KMS-11 (cell line): Measurements from ENCODE around the gene MYBPC2.

Experiments
- H2AFZ ChIP-seq: fragments of 200-600 bp; sonication (generic); 2 replicates; pipeline ENCODE4 v1.6.1; 2016; ENCODE audit warnings: antibody characterized with exemption, mixed run types, low read depth
- H3K27ac ChIP-seq: fragments of 200-600 bp; sonication (generic); 2 replicates; pipeline ENCODE4 v1.6.1; 2016; ENCODE audit warnings: mild to moderate bottlenecking, mixed run types
- H3K27me3 ChIP-seq: fragments of 200-600 bp; sonication (generic); 2 replicates; pipeline ENCODE4 v1.6.1; 2017; ENCODE audit warnings: mild to moderate bottlenecking, low read depth, mixed run types, moderate library complexity; ENCODE audit not compliant: insufficient read depth
- H3K36me3 ChIP-seq: fragments of 200-600 bp; sonication (generic); 2 replicates; pipeline ENCODE4 v1.6.1; 2017; ENCODE audit warnings: mild to moderate bottlenecking, mixed run types; ENCODE audit not compliant: insufficient read depth
- H3K4me1 ChIP-seq: fragments of 200-600 bp; sonication (generic); 2 replicates; pipeline ENCODE4 v1.6.1; 2016; ENCODE audit warnings: mild to moderate bottlenecking, low read depth, mixed run types; ENCODE audit not compliant: poor library complexity, severe bottlenecking
- H3K4me2 ChIP-seq: fragments of 200-600 bp; sonication (generic); 2 replicates; pipeline ENCODE4 v1.7.0; 2016; ENCODE audit warnings: mild to moderate bottlenecking, mixed run types
- H3K4me3 ChIP-seq: fragments of 200-600 bp; sonication (generic); IDR thresholded peaks from 2 replicates; pipeline ENCODE4 v1.6.1; 2017; ENCODE audit warnings: low read depth, low read length, mixed read lengths; ENCODE audit not compliant: insufficient read depth
- H3K79me2 ChIP-seq: fragments of 200-600 bp; sonication (generic); 2 replicates; pipeline ENCODE4 v1.6.1; 2016; ENCODE audit warnings: low read depth, mixed run types; ENCODE audit not compliant: insufficient read depth
- H3K9ac ChIP-seq: fragments of 200-600 bp; sonication (generic); 2 replicates; pipeline ENCODE4 v1.6.1; 2016; ENCODE audit warnings: mild to moderate bottlenecking, mixed run types
- H4K20me1 ChIP-seq: fragments of 200-600 bp; sonication (generic); 2 replicates; pipeline ENCODE4 v1.6.1; 2016; ENCODE audit warnings: mild to moderate bottlenecking, mixed run types; ENCODE audit not compliant: insufficient read depth
- TF ChIP-seq, protein P1 (sequence below): fragments of 200-600 bp; sonication (generic); conservative IDR thresholded peaks from 2 replicates; pipeline ENCODE4 v1.6.1; 2017; ENCODE audit warnings: low read depth, mild to moderate bottlenecking, antibody characterized with exemption, low read length, moderate library complexity, mixed read lengths

The MYBPC2 gene

DNA sequence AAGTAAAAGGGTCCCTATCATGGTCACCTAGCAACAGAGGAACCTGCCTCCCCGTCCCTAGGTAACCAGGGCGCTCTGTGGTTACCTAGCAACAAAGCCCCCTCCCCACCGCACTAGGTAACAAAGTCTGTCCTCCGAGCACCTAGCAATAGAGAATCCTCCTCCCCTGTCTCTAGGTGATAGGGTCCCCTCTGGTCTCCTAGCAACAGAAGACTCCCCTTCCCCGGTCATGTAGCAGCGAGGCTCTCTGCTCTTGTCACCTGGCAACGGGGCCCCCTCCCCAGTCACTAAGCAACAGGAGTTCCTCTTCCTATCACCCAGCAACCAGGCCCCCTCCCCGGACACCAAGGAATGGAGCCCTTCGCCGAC lies 78.0 kb downstream of the MYBPC2 start:
- TF ChIP-seq, protein P1, sequence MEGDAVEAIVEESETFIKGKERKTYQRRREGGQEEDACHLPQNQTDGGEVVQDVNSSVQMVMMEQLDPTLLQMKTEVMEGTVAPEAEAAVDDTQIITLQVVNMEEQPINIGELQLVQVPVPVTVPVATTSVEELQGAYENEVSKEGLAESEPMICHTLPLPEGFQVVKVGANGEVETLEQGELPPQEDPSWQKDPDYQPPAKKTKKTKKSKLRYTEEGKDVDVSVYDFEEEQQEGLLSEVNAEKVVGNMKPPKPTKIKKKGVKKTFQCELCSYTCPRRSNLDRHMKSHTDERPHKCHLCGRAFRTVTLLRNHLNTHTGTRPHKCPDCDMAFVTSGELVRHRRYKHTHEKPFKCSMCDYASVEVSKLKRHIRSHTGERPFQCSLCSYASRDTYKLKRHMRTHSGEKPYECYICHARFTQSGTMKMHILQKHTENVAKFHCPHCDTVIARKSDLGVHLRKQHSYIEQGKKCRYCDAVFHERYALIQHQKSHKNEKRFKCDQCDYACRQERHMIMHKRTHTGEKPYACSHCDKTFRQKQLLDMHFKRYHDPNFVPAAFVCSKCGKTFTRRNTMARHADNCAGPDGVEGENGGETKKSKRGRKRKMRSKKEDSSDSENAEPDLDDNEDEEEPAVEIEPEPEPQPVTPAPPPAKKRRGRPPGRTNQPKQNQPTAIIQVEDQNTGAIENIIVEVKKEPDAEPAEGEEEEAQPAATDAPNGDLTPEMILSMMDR = no peak
- peaks cover 10% of the 10 kb centered on the region; the same call in 1 of the 2 replicates for H3K27me3 ChIP-seq
- peak overlapping the region; percentile 58 for H3K27ac ChIP-seq
- peak overlapping the region; percentile 76 for H3K9ac ChIP-seq
- no peaks in the 10 kb centered on the region for H3K36me3 ChIP-seq
- H3K79me2 ChIP-seq = no peaks in the 10 kb centered on the region; the same call in 1 of the 2 replicates
- no peaks in the 10 kb centered on the region for H4K20me1 ChIP-seq
- no peaks in the 10 kb centered on the region for H3K4me1 ChIP-seq
- H3K4me2 ChIP-seq = peak overlapping the region; percentile 85
- no peak overlapping the region for H3K4me3 ChIP-seq
- peak overlapping the region; percentile 86 for H2AFZ ChIP-seq

DNA sequence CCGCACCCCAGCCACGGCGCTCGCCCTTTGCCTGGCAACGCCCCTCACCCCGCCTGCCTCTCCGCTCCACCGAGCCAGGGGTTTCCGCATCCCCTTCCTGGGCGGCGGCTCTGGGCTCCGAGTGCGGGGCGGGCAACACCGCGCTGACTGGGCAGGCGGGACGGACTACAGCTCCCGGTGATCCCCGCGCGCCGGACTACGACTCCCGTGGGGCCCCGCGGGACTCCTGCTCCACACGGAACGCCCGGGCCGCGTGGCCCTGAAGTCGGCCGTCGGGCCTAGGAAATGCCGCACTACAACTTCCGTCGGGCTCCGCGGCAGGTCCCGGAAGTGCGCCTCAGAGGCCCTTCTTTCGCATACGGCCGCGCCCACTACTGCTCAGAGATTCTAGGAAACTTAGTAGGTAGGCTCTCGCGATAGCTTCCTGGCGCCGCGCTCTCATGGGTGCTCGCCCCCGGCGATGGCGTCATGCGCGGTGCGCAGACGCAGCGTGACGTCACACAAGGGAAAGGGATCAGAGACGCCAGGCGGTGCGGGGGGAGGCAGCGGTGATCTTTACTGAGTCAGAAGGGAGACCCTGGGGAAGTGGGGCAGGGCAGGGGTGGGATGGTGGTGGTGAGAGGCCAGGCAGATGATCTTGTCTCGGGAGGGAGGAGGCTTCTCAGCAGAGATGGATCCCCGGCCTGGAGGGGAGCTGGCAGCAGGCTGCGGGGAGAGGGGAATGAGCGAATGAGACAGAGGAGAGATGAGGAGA lies 78.6 kb downstream of the MYBPC2 start, which contains the start of gene JOSD2:
TSS of gene JOSD2 (minus strand) at position 123 of the 754 bp plus-strand sequence. CDS start 760 bp downstream, outside the sequence.
- Histone ChIP-seq H4K20me1 (no peaks in the 10 kb centered on the region), H3K36me3 (no peaks in the 10 kb centered on the region), H3K27ac (peak within 1 kb of the TSS; percentile 58), H3K9ac (peak within 1 kb of the TSS; percentile 76), H3K27me3 (peaks cover 10% of the 10 kb centered on the region; the same call in 1 of the 2 replicates), H3K79me2 (no peaks in the 10 kb centered on the region; the same call in 1 of the 2 replicates), H3K4me1 (no peaks in the 10 kb centered on the region), H2AFZ (peak within 1 kb of the TSS; percentile 86), H3K4me3 (no peak within 1 kb of the TSS), H3K4me2 (peak within 1 kb of the TSS; percentile 85)
- TF ChIP-seq, protein P1 = no peak

DNA sequence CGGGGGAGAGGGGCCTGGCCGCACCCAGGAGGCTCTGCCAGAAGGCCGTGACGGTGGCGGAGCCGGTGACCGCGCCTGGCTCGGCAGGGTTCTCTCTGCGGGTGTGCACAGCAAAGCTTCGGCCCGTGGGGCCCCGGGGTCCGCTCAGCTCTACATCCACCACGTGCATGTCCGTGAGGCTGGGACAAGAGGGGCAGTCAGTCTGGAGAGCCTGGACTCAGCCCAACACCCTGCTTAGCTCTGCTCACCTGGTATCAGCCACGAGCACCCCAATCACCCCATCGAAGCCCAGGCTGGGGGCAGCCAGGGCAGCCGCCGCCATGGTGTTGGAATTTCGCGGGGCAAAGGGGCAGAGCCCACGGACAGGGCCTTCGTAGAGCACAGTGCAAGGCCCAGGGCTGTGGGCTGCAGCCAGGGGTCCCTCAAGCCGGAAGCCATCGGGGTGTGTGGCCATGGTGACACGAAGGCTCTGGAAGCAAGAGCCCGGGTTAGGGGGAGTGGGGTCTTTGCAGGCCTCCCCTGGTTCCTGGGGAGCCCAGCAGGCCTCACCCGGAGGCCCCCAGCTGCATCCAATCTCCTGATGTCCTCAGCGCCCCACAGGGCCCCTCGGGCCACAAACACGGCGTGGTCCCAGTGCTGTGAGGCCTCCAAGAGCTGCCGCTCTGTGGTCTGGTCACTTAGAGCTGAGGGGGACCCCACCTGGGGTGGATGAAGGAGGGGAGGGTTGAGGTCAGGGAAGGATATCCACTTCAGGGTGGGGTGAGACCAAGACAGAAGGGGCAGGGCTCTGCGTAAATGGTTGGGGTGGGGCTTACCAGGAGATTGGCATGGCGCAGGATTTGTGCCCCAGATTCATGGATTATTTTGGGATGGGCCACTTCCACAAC lies 79.7 kb downstream of the MYBPC2 start:
- peak overlapping the region; percentile 64; the same call in 1 of the 2 replicates for H3K4me2 ChIP-seq
- no peaks in the 10 kb centered on the region for H3K36me3 ChIP-seq
- H3K27ac ChIP-seq = no peak overlapping the region
- no peaks in the 10 kb centered on the region; the same call in 1 of the 2 replicates for H3K79me2 ChIP-seq
- no peaks in the 10 kb centered on the region for H4K20me1 ChIP-seq
- no peak overlapping the region for H3K4me3 ChIP-seq
- no peak overlapping the region for H3K9ac ChIP-seq
- TF ChIP-seq, protein P1 = no peak
- peak overlapping the region; percentile 86; the same call in 1 of the 2 replicates for H2AFZ ChIP-seq
- H3K4me1 ChIP-seq = no peaks in the 10 kb centered on the region
- peaks cover 10% of the 10 kb centered on the region; the same call in 1 of the 2 replicates for H3K27me3 ChIP-seq

DNA sequence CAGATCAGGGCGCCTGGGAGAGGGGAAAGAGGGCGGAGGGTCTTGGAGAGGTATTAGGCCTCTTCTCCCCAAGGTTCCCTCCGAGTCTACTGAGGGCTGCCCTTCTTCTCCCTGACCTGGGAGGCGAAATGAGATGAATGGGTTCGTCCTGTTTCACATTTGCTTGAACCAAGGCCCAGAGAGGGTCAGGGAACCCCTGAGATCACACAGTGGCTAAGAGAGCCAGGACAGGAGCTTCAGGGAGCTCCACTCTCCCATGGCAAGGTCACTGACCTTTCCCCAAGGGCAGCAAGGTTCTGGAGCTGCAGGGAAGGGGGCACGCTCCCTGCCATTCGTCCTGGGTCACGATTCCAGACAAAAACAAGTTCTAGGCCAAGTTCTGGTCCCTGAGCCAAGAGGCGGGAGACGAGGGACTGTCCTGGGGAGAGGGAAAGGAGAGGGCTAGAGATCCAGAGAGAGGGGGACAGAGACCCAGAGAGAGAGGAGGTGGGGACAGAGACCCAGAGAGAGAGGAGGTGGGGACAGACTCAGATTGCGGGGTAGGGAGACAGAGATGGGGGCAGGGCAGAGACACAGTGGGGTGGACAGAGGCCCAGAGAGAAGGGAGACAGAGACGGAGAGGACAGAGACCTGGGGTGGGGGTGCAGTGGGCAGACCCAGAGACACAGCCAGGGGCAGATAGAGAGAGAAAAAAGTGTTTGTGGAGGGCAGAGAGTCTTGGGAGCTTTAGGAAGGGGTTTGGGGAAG lies 80.5 kb downstream of the MYBPC2 start:
- Histone ChIP-seq H3K27me3 (peaks cover 10% of the 10 kb centered on the region; the same call in 1 of the 2 replicates), H3K79me2 (no peaks in the 10 kb centered on the region; the same call in 1 of the 2 replicates), H3K4me1 (no peaks in the 10 kb centered on the region), H4K20me1 (no peaks in the 10 kb centered on the region), H3K36me3 (no peaks in the 10 kb centered on the region), H3K4me2 (no peak overlapping the region), H2AFZ (no peak overlapping the region), H3K9ac (no peak overlapping the region), H3K4me3 (no peak overlapping the region), H3K27ac (no peak overlapping the region)
- TF ChIP-seq, protein P1 = no peak
